SU-DHL-6 (cell line): Measurements from ENCODE around the gene TRMO.

ENCODE experiments used
- H2AFZ ChIP-seq: fragments of 200-600 bp; sonication (generic); 2 replicates; pipeline ENCODE4 v1.6.1; 2014; ENCODE audit warnings: low read depth, mild to moderate bottlenecking, moderate library complexity, mixed read lengths, antibody characterized with exemption, low read length; ENCODE audit not compliant: severe bottlenecking
- H3F3A ChIP-seq: fragments of 200-600 bp; shearing (Covaris generic); 2 replicates; pipeline ENCODE4 v1.6.0; 2016; ENCODE audit warnings: antibody characterized with exemption, mild to moderate bottlenecking; ENCODE audit not compliant: insufficient read depth
- H3K27ac ChIP-seq: fragments of 200-600 bp; sonication (generic); 2 replicates; pipeline ENCODE4 v1.5.1; 2016; ENCODE audit warnings: low read depth, mild to moderate bottlenecking, low read length, moderate library complexity, mixed read lengths
- H3K27me3 ChIP-seq: fragments of 200-600 bp; sonication (generic), shearing (Covaris generic); 2 replicates; pipeline ENCODE4 v1.6.0; 2014; ENCODE audit warnings: mild to moderate bottlenecking, low read length
- H3K36me3 ChIP-seq: fragments of 200-600 bp; sonication (generic); 2 replicates; pipeline ENCODE4 v1.6.1; 2014; ENCODE audit warnings: mild to moderate bottlenecking, low read length, mixed read lengths
- H3K4me2 ChIP-seq: fragments of 300-600, 200-600 bp; shearing (Covaris generic), sonication (generic); 2 replicates; pipeline ENCODE4 v1.6.0; 2014; ENCODE audit warnings: low read length, low read depth, mild to moderate bottlenecking; ENCODE audit not compliant: poor library complexity, severe bottlenecking
- H3K4me3 ChIP-seq: fragments of 200-600 bp; sonication (generic); 2 replicates; pipeline ENCODE4 v1.5.1; 2014; ENCODE audit warnings: antibody characterized with exemption, low read length, mild to moderate bottlenecking, mixed read lengths; ENCODE audit not compliant: insufficient read depth, poor library complexity, severe bottlenecking
- H3K79me2 ChIP-seq: fragments of 200-600 bp; sonication (generic); 2 replicates; pipeline ENCODE4 v1.6.1; 2014; ENCODE audit warnings: mild to moderate bottlenecking, low read length, moderate library complexity; ENCODE audit not compliant: insufficient read depth
- H3K9ac ChIP-seq: fragments of 200-600 bp; sonication (generic); 2 replicates; pipeline ENCODE4 v1.7.0; 2014; ENCODE audit warnings: mild to moderate bottlenecking, low read length
- H3K9me2 ChIP-seq: fragments of 200-600 bp; sonication (generic); replicated peaks from 2 replicates; pipeline ENCODE4 v1.6.1; 2014; ENCODE audit warnings: low read length; ENCODE audit not compliant: insufficient read depth
- H3K9me3 ChIP-seq: fragments of 200-600 bp; sonication (generic); 2 replicates; pipeline ENCODE4 v1.6.1; 2014; ENCODE audit warnings: low read length, mixed read lengths; ENCODE audit not compliant: insufficient read depth
- H4K20me1 ChIP-seq: fragments of 200-600 bp; sonication (generic); 2 replicates; pipeline ENCODE4 v1.6.1; 2014; ENCODE audit warnings: low read depth, mild to moderate bottlenecking, antibody characterized with exemption, low read length, moderate library complexity, mixed read lengths
- CTCF ChIP-seq: fragments of 200-600 bp; sonication (generic); IDR thresholded peaks from one replicate; pipeline ENCODE4 v1.5.1; 2017; ENCODE audit warnings: antibody characterized with exemption, mild to moderate bottlenecking, low read length, moderate library complexity; ENCODE audit not compliant: insufficient read depth, poor library complexity, severe bottlenecking
- EZH2phosphoT487 ChIP-seq: fragments of 200-600 bp; sonication (generic), shearing (Covaris generic); conservative IDR thresholded peaks from 2 replicates; pipeline ENCODE4 v1.6.1; 2018; ENCODE audit warnings: mild to moderate bottlenecking, antibody characterized with exemption, low read length, moderate library complexity, mixed read lengths

TRMO gene

GRCh38 chr9:97910357-97910756 lies 11.9 kb downstream of the TRMO start:
- Histone ChIP-seq H3K36me3 (peaks cover 19% of the 10 kb centered on the region; the same call in 1 of the 2 replicates), H3K4me2 (no peak overlapping the region), H3F3A (0 out of 2 replicates have a peak, but pooled peaks cover 5% of the 10 kb centered on the region), H3K9ac (no peak overlapping the region), H2AFZ (no peak overlapping the region), H3K9me2 (no peaks in the 10 kb centered on the region), H3K27ac (no peak overlapping the region), H3K79me2 (peaks cover 26% of the 10 kb centered on the region), H4K20me1 (no peaks in the 10 kb centered on the region), H3K27me3 (no peaks in the 10 kb centered on the region), H3K4me3 (no peak overlapping the region), H3K9me3 (no peaks in the 10 kb centered on the region)
- TF ChIP-seq EZH2phosphoT487 (no peak), CTCF (no peak)

- H3K9me2 ChIP-seq: no peaks in the 10 kb centered on the region
- peaks cover 5% of the 10 kb centered on the region; the same call in 1 of the 2 replicates for H3K36me3 ChIP-seq
- no peak overlapping the region for H3K4me2 ChIP-seq
- no peak for TF ChIP-seq CTCF
- no peak for TF ChIP-seq EZH2phosphoT487
- H3K27ac ChIP-seq: no peak overlapping the region
- no peak overlapping the region for H3K9ac ChIP-seq
- no peaks in the 10 kb centered on the region for H4K20me1 ChIP-seq
- H3F3A ChIP-seq: no peaks in the 10 kb centered on the region
- no peaks in the 10 kb centered on the region for H3K27me3 ChIP-seq
- H3K79me2 ChIP-seq: peaks cover 28% of the 10 kb centered on the region
- no peaks in the 10 kb centered on the region for H3K9me3 ChIP-seq
- H2AFZ ChIP-seq: no peak overlapping the region
- H3K4me3 ChIP-seq: no peak overlapping the region
These were observed 13.6 kb downstream of the TRMO start for GRCh38 chr9:97908705-97909104.

- TF ChIP-seq CTCF: no peak
- TF ChIP-seq EZH2phosphoT487: no peak
- no peak overlapping the region for H3K9ac ChIP-seq
- peaks cover 28% of the 10 kb centered on the region for H3K79me2 ChIP-seq
- H3F3A ChIP-seq: no peaks in the 10 kb centered on the region
- no peaks in the 10 kb centered on the region for H4K20me1 ChIP-seq
- H3K4me3 ChIP-seq: no peak overlapping the region
- H2AFZ ChIP-seq: no peak overlapping the region
- H3K4me2 ChIP-seq: no peak overlapping the region
- H3K27ac ChIP-seq: no peak overlapping the region
- peaks cover 5% of the 10 kb centered on the region; the same call in 1 of the 2 replicates for H3K36me3 ChIP-seq
- no peaks in the 10 kb centered on the region for H3K9me3 ChIP-seq
- no peaks in the 10 kb centered on the region for H3K9me2 ChIP-seq
- H3K27me3 ChIP-seq: no peaks in the 10 kb centered on the region
These were observed 14.7 kb downstream of the TRMO start for GRCh38 chr9:97907632-97908031.
